K562 (cell line): ENCODE measurements around the gene TRAPPC2L. TPM values are rescaled to one million over a fixed set of nuclear protein-coding genes. Genes with fewer than 3 reads are reported as not detected.

Experiments
- ATAC-seq: fragments of 200-7000 bp; cut with Tn5 transposase; 3 replicates; pipeline ENCODE4 v1.9.1; 2020; ENCODE audit warnings: moderate library complexity
- BruUV-seq: library from RNA; stranded (reverse); fragments of 400-500 nt; replicated peaks from 2 replicates; lab custom pipeline; 2021; lab: Mats Ljungman, UMichigan
- CTCF ChIA-PET: fragments of 300-600 bp; formaldehyde crosslinking; extraction: SDS; loops from one replicate; lab custom pipeline; 2021; ENCODE audit warnings: low intra/inter-chr PET ratio; lab: Yijun Ruan, JAX
- POLR2A ChIA-PET: fragments of 300-600, 350-650 bp; sonication (Branson Sonifier 250); formaldehyde crosslinking; extraction: SDS; loops from one replicate; lab custom pipeline; 2021; ENCODE audit warnings: antibody characterized with exemption, inconsistent platforms; lab: Yijun Ruan, JAX
- DNase-seq, 4 experiments: peaks; one replicate each; pipeline versions ENCODE4 v3.0.0 to v3.0.0-alpha.2; 2011 to 2018; ENCODE audit warnings: low spot score in 3 of 4, mixed read lengths in 3 of 4; ENCODE audit errors: extremely low read depth in 1 of 4
- FAIRE-seq: peaks from 2 replicates; lab custom pipeline; 2011; peaks lifted over from hg19 to GRCh38; lab: Jason Lieb, UNC
- H2AFZ ChIP-seq: 2 replicates; pipeline ENCODE4 v1.6.0; 2011; ENCODE audit warnings: low read depth, low read length, control low read depth, inconsistent platforms
- H3K27ac ChIP-seq: fragments of 200-600 bp; 3 replicates; pipeline ENCODE4 v1.8.0; 2011; ENCODE audit warnings: low read depth, mild to moderate bottlenecking, control low read depth, inconsistent platforms, low read length, moderate library complexity, mixed read lengths; ENCODE audit errors: extremely low read depth
- H3K27me3 ChIP-seq, 2 experiments: fragments of 300-600 bp in 1 of 2; 2 replicates in 1 of 2; 3 replicates in 1 of 2; pipeline versions ENCODE4 v1.6.0 to v1.8.0; 2011; ENCODE audit warnings: inconsistent platforms in 2 of 2, low read length in 2 of 2, mild to moderate bottlenecking in 1 of 2, mixed read lengths in 1 of 2, moderate library complexity in 1 of 2; ENCODE audit not compliant: control insufficient read depth in 2 of 2, insufficient read depth in 2 of 2
- H3K36me3 ChIP-seq: fragments of 300-600 bp; 3 replicates; pipeline ENCODE4 v1.8.0; 2011; ENCODE audit warnings: mild to moderate bottlenecking, low read length, inconsistent platforms; ENCODE audit not compliant: control insufficient read depth, insufficient read depth
- H3K4me1 ChIP-seq, 2 experiments: fragments of 200-600 bp in 1 of 2; replicated peaks in 1 of 2; 2 replicates in 1 of 2; 3 replicates in 1 of 2; pipeline versions ENCODE4 v1.5.1 to v1.8.0; 2011; ENCODE audit warnings: inconsistent platforms in 2 of 2, low read length in 2 of 2, mild to moderate bottlenecking in 1 of 2, mixed read lengths in 1 of 2, moderate library complexity in 1 of 2; ENCODE audit not compliant: control insufficient read depth in 2 of 2, insufficient read depth in 2 of 2
- H3K4me2 ChIP-seq: 2 replicates; pipeline ENCODE4 v1.6.1; 2011; ENCODE audit warnings: low read length, control low read depth, inconsistent platforms, mixed read lengths; ENCODE audit not compliant: insufficient read depth
- H3K4me3 ChIP-seq: fragments of 200-600 bp; sonication (generic), shearing (Covaris generic); 2 replicates; pipeline ENCODE4 v1.5.1; 2016; ENCODE audit warnings: control low read depth, inconsistent platforms
- H3K79me2 ChIP-seq: fragments of 200-600 bp; 3 replicates; pipeline ENCODE4 v1.8.0; 2011; ENCODE audit warnings: low read length, inconsistent platforms; ENCODE audit not compliant: control insufficient read depth, insufficient read depth
- H3K9ac ChIP-seq, 2 experiments: 2 replicates each; pipeline versions ENCODE4 v1.6.0 to v1.6.1; 2011; ENCODE audit warnings: low read depth in 2 of 2, low read length in 2 of 2, control low read depth in 1 of 2, inconsistent platforms in 1 of 2, mild to moderate bottlenecking in 1 of 2, mixed read lengths in 1 of 2; ENCODE audit not compliant: insufficient read depth in 1 of 2
- H3K9me1 ChIP-seq: one replicate; pipeline ENCODE4 v1.6.0; 2011; ENCODE audit warnings: inconsistent platforms, mild to moderate bottlenecking, low read length, moderate library complexity; ENCODE audit not compliant: control insufficient read depth, insufficient read depth
- H3K9me3 ChIP-seq: replicated peaks from 2 replicates; pipeline ENCODE4 v1.5.1; 2011; ENCODE audit warnings: low read depth, low read length, inconsistent platforms; ENCODE audit not compliant: control insufficient read depth, insufficient read depth
- H4K20me1 ChIP-seq: replicated peaks from 2 replicates; pipeline ENCODE4 v1.6.1; 2011; ENCODE audit warnings: low read length, inconsistent platforms, mixed read lengths; ENCODE audit not compliant: control insufficient read depth, insufficient read depth
- POLR2G ChIP-seq: fragments of 200-400 bp; formaldehyde crosslinking; IDR thresholded peaks from 2 replicates; pipeline ENCODE4 v1.6.1; 2017; ENCODE audit warnings: low read depth, mild to moderate bottlenecking, antibody characterized with exemption, low read length, moderate library complexity
- REST ChIP-seq, 2 experiments: fragments of 450-650 bp; formaldehyde crosslinking in 1 of 2; IDR thresholded peaks; 2 replicates each; pipeline versions ENCODE4 v1.4.0 to v1.6.1; 2014 to 2020; ENCODE audit warnings: mild to moderate bottlenecking in 2 of 2, borderline replicate concordance in 1 of 2, low read depth in 1 of 2
- UBTF ChIP-seq, 2 experiments: IDR thresholded peaks; 2 replicates each; pipeline ENCODE4 v1.6.1; 2012; ENCODE audit warnings: improper control_type of control experiment in 2 of 2, low read depth in 2 of 2, low read length in 2 of 2, borderline replicate concordance in 1 of 2
- WGBS: fragments of 100-300 bp; shearing (Covaris generic); methylation state at CpG from one replicate; pipeline ENCODE4 v1.1.6; 2016; ENCODE audit warnings: low coverage, mixed read lengths; ENCODE audit not compliant: insufficient coverage; ENCODE audit errors: missing lambda C conversion rate; 5-methylcytosine and 5-hydroxymethylcytosine counted together
- in situ Hi-C: fragments of 300-500 bp; cut with MboI; formaldehyde crosslinking; loops from 4 replicates; pipeline ENCODE4 v1.15.0; 2018; ENCODE audit warnings: inconsistent platforms, mixed read lengths
- intact Hi-C: fragments of 100-400 bp; cut with micrococcal nuclease; formaldehyde crosslinking; loops from 2 replicates; pipeline ENCODE4 v1.14.2; 2022
- polyA plus RNA-seq, 8 experiments: library from polyadenylated mRNA; depleted of rRNA in 4 of 8; stranded (reverse) in 5 of 8; unstranded in 3 of 8; fragments of >200 nt; fragmentation: Nextera tagmentation in 2 of 8; fragmentation: Illumina TruSeq in 1 of 8; extraction: Ambion mirVana in 2 of 8; extraction: Trizol in 1 of 8; gene quantifications; 2 replicates each; pipeline versions ENCODE4 v1.2.1 to v1.2.3, GENCODE V29; 2011 to 2014; ENCODE audit warnings: inconsistent platforms in 1 of 8, missing spikeins in 1 of 8
- total RNA-seq, 7 experiments: library from RNA; depleted of rRNA in 6 of 7; stranded (reverse); fragments of >200 nt in 6 of 7; fragmentation: Illumina TruSeq in 2 of 7; extraction: Trizol in 2 of 7; gene quantifications; 2 replicates each; pipeline versions ENCODE4 v1.2.1 to v1.2.3, GENCODE V29; 2011 to 2021; ENCODE audit warnings: low replicate concordance in 1 of 7

TRAPPC2L gene
- total and polyA plus RNA-seq, 9 of the 15 experiments (the other 6 are each of a cell fraction or from before 2014, with no cell fraction given): 60.4 to 398 (median 97.5) TPM

- peaks cover 0 to 36% of the 10 kb centered on the region in 2 experiments; a peak in 2 of 5 replicates for H3K4me1 ChIP-seq
- ChIA-PET CTCF (no interaction called here), POLR2A (no interaction called here)
- intact Hi-C loops: no loop called here
- H3K4me3 ChIP-seq: no peak overlapping the region
- no TSS peak for BruUV-seq
- no peak for ATAC-seq
- no peaks in the 10 kb centered on the region for H3K27me3 ChIP-seq
- TF ChIP-seq POLR2G (peak; percentile 26; the same call in 1 of the 2 replicates), UBTF (IDR thresholded peaks at IDR 0.05; ENCODE audit: borderline replicate concordance in 1 of 2, low read depth in 2 of 2, low read length in 2 of 2) (no peak)
- no peak overlapping the region for H3K4me2 ChIP-seq
- no peak overlapping the region for H2AFZ ChIP-seq
- H3K9me1 ChIP-seq: no peaks in the 10 kb centered on the region
- in situ Hi-C loops: no loop called here
- WGBS: 68% methylated on average over 17 of the region's 33 CpGs
- no peaks in the 10 kb centered on the region for H4K20me1 ChIP-seq
- H3K9me3 ChIP-seq: no peaks in the 10 kb centered on the region
- no peak for FAIRE-seq
- H3K9ac ChIP-seq: no peak overlapping the region
- no peaks in the 10 kb centered on the region; the same call in 2 of the 3 replicates for H3K36me3 ChIP-seq
- no peak for DNase-seq
- no peak overlapping the region for H3K27ac ChIP-seq
- no peaks in the 10 kb centered on the region for H3K79me2 ChIP-seq
These were observed 21.1 kb upstream of the TRAPPC2L start for GRCh38 chr16:88835818-88836217.

GRCh38 chr16:88836791-88837190, 20.1 kb upstream of the TRAPPC2L start:
- Histone ChIP-seq H3K36me3 (no peaks in the 10 kb centered on the region; the same call in 2 of the 3 replicates), H3K4me3 (no peak overlapping the region), H3K4me2 (no peak overlapping the region), H3K9me1 (no peaks in the 10 kb centered on the region), H3K9ac (no peak overlapping the region; a peak in 1 of 4 replicates), H3K4me1 (peaks cover 0 to 44% of the 10 kb centered on the region in 2 experiments; a peak in 2 of 5 replicates), H2AFZ (no peak overlapping the region), H3K79me2 (no peaks in the 10 kb centered on the region), H3K9me3 (no peaks in the 10 kb centered on the region), H4K20me1 (no peaks in the 10 kb centered on the region), H3K27me3 (no peaks in the 10 kb centered on the region), H3K27ac (no peak overlapping the region)
- ChIA-PET POLR2A (no interaction called here), CTCF (no interaction called here)
- intact Hi-C loops (no loop called here), in situ Hi-C loops (no loop called here)
- WGBS: 46% methylated on average over 12 of the region's 17 CpGs
- no peak for DNase-seq
- BruUV-seq: no TSS peak
- no peak for FAIRE-seq
- ATAC-seq: no peak
- TF ChIP-seq REST (IDR thresholded peaks at IDR 0.05; ENCODE audit: borderline replicate concordance) (no peak), REST (CRISPR knock-in tag; IDR thresholded peaks at IDR 0.05; ENCODE audit: low read depth) (no peak)
